A549 (cell line): Measurements from ENCODE around the gene ALG12. TPM values are rescaled to one million over a fixed set of nuclear protein-coding genes. Genes with fewer than 3 reads are reported as not detected.

Experiments
- ATAC-seq, 2 experiments: fragments of 200-7000 bp in 1 of 2; fragments of >200 bp in 1 of 2; cut with Nextera tagmentation in 1 of 2; cut with Tn5 transposase in 1 of 2; 3 replicates each; pipeline versions ENCODE4 v1.8.0 to v1.9.1; 2018 to 2020; ENCODE audit warnings: mild to moderate bottlenecking in 1 of 2, moderate library complexity in 1 of 2
- CTCF ChIA-PET: fragments of 300-600 bp; sonication (Branson Sonifier 250); formaldehyde crosslinking; extraction: SDS; loops from one replicate; lab custom pipeline; 2021; ENCODE audit warnings: antibody characterized with exemption, inconsistent platforms; lab: Yijun Ruan, JAX
- POLR2A ChIA-PET: fragments of 350-600 bp; formaldehyde crosslinking; extraction: SDS; loops from one replicate; lab custom pipeline; 2021; ENCODE audit warnings: antibody characterized with exemption, inconsistent platforms; lab: Yijun Ruan, JAX
- DNase-seq, 2 experiments: peaks; one replicate each; pipeline versions ENCODE4 v3.0.0 to v3.0.0-alpha.2; 2011 to 2016; ENCODE audit warnings: low read depth in 1 of 2, low spot score in 1 of 2
- FAIRE-seq: peaks from 2 replicates; lab custom pipeline; 2011; peaks lifted over from hg19 to GRCh38; lab: Jason Lieb, UNC
- H3K27ac ChIP-seq, 2 experiments: fragments of >200 bp; sonication (Bioruptor Twin); formaldehyde crosslinking; 3 replicates each; pipeline ENCODE4 v1.5.1; 2016 to 2017
- H3K4me1 ChIP-seq: fragments of >200 bp; sonication (Bioruptor Twin); formaldehyde crosslinking; 3 replicates; pipeline ENCODE4 v1.6.1; 2016
- H3K4me2 ChIP-seq: fragments of >200 bp; sonication (Bioruptor Twin); formaldehyde crosslinking; 3 replicates; pipeline ENCODE4 v1.6.1; 2016
- H3K4me3 ChIP-seq: fragments of >200 bp; sonication (Bioruptor Twin); formaldehyde crosslinking; 3 replicates; pipeline ENCODE4 v1.5.1; 2016
- H3K9me3 ChIP-seq: fragments of >200 bp; sonication (Bioruptor Twin); formaldehyde crosslinking; 3 replicates; pipeline ENCODE4 v1.6.1; 2016
- CBX2 ChIP-seq: fragments of 200-600 bp; sonication (generic); IDR thresholded peaks from 2 replicates; pipeline ENCODE4 v1.6.1; 2016; ENCODE audit warnings: low read depth, mild to moderate bottlenecking, borderline replicate concordance
- CBX8 ChIP-seq: fragments of 200-600 bp; sonication (generic); IDR thresholded peaks from 2 replicates; pipeline ENCODE4 v1.6.1; 2016
- CEBPB ChIP-seq, 2 experiments: fragments of >200 bp in 1 of 2; sonication (Bioruptor Twin) in 1 of 2; formaldehyde crosslinking in 1 of 2; IDR thresholded peaks; 2 replicates each; pipeline ENCODE4 v1.6.1; 2012 to 2016
- CHD2 ChIP-seq: fragments of 150-350 bp; IDR thresholded peaks from 2 replicates; pipeline ENCODE4 v1.6.1; 2014; ENCODE audit warnings: low read length; ENCODE audit not compliant: partially characterized antibody
- CHD4 ChIP-seq: fragments of 200-600 bp; sonication (generic); IDR thresholded peaks from 2 replicates; pipeline ENCODE4 v1.6.1; 2016; ENCODE audit warnings: antibody characterized with exemption, mild to moderate bottlenecking, borderline replicate concordance
- EHF ChIP-seq: fragments of 250-450 bp; sonication (Bioruptor Pico); IDR thresholded peaks from 2 replicates; pipeline ENCODE4 v1.5.0; 2020; ENCODE audit warnings: mild to moderate bottlenecking
- ESRRA ChIP-seq: fragments of 150-350 bp; IDR thresholded peaks from 2 replicates; pipeline ENCODE4 v1.6.1; 2014; ENCODE audit warnings: mild to moderate bottlenecking, low read length, borderline replicate concordance
- GATA3 ChIP-seq: IDR thresholded peaks from 2 replicates; pipeline ENCODE4 v1.6.1; 2012; ENCODE audit warnings: borderline replicate concordance
- HOXB5 ChIP-seq: fragments of 250-450 bp; sonication (Bioruptor Pico); IDR thresholded peaks from 2 replicates; pipeline ENCODE4 v1.5.0; 2020; ENCODE audit warnings: mild to moderate bottlenecking, moderate library complexity
- MAFK ChIP-seq: fragments of 450-650 bp; IDR thresholded peaks from 2 replicates; pipeline ENCODE4 v1.6.1; 2014; ENCODE audit not compliant: partially characterized antibody
- MAZ ChIP-seq: fragments of 150-350 bp; IDR thresholded peaks from 2 replicates; pipeline ENCODE4 v1.6.1; 2014; ENCODE audit warnings: antibody characterized with exemption, low read depth, low read length, borderline replicate concordance
- MYC ChIP-seq: IDR thresholded peaks from 2 replicates; pipeline ENCODE4 v1.6.1; 2012; ENCODE audit warnings: mild to moderate bottlenecking, inconsistent platforms, low read length, improper control_type of control experiment, borderline replicate concordance
- NR3C1 ChIP-seq: fragments of >200 bp; sonication (Bioruptor Twin); formaldehyde crosslinking; IDR thresholded peaks from 3 replicates; pipeline ENCODE4 v1.6.1; 2017
- PHF8 ChIP-seq: fragments of 200-600 bp; sonication (generic); IDR thresholded peaks from 2 replicates; pipeline ENCODE4 v1.6.1; 2016; ENCODE audit warnings: low read depth, mild to moderate bottlenecking, antibody characterized with exemption, moderate library complexity, borderline replicate concordance
- RARB ChIP-seq: fragments of 250-450 bp; sonication (Bioruptor Pico); IDR thresholded peaks from 2 replicates; pipeline ENCODE4 v1.8.0; 2021; ENCODE audit warnings: mild to moderate bottlenecking, moderate library complexity
- RCOR1 ChIP-seq: fragments of 150-350 bp; IDR thresholded peaks from 2 replicates; pipeline ENCODE4 v1.6.1; 2014; ENCODE audit warnings: antibody characterized with exemption, low read length, low read depth
- RFX5 ChIP-seq: fragments of 450-650 bp; IDR thresholded peaks from 2 replicates; pipeline ENCODE4 v1.7.1; 2014; ENCODE audit warnings: antibody characterized with exemption, mild to moderate bottlenecking, moderate library complexity
- RNF2 ChIP-seq: fragments of 200-600 bp; sonication (generic); IDR thresholded peaks from 2 replicates; pipeline ENCODE4 v1.6.1; 2016; ENCODE audit warnings: low read depth, mild to moderate bottlenecking, antibody characterized with exemption, moderate library complexity, borderline replicate concordance
- SMC3 ChIP-seq: fragments of >200 bp; sonication (Bioruptor Twin); formaldehyde crosslinking; IDR thresholded peaks from 3 replicates; pipeline ENCODE4 v1.6.1; 2018; ENCODE audit warnings: inconsistent platforms
- SREBF2 ChIP-seq: fragments of 450-650 bp; IDR thresholded peaks from 2 replicates; pipeline ENCODE4 v1.6.1; 2014; ENCODE audit warnings: mild to moderate bottlenecking, moderate library complexity
- TFCP2L1 ChIP-seq: fragments of 250-450 bp; sonication (Bioruptor Pico); IDR thresholded peaks from 2 replicates; pipeline ENCODE4 v1.5.0; 2021; ENCODE audit warnings: mild to moderate bottlenecking
- ZNF302 ChIP-seq: fragments of 250-450 bp; sonication (Bioruptor Pico); IDR thresholded peaks from 2 replicates; pipeline ENCODE4 v1.9.0; 2021; ENCODE audit warnings: inconsistent platforms, mild to moderate bottlenecking, moderate library complexity
- ZSCAN20 ChIP-seq: fragments of 250-450 bp; sonication (Bioruptor Pico); IDR thresholded peaks from 2 replicates; pipeline ENCODE4 v1.8.0; 2022; ENCODE audit warnings: mild to moderate bottlenecking, moderate library complexity
- WGBS: methylation state at CpG from one replicate; pipeline ENCODE4 v1.1.6; 2017; ENCODE audit errors: missing lambda C conversion rate; 5-methylcytosine and 5-hydroxymethylcytosine counted together
- polyA plus RNA-seq, 4 experiments: library from polyadenylated mRNA; depleted of rRNA in 3 of 4; stranded (reverse); fragments of >200 nt; fragmentation: RNase III in 1 of 4; extraction: RNeasy Plus Mini Kit Qiagen cat#74134 plus additional on column Dnase treatment in 1 of 4; gene quantifications; 2 replicates in 3 of 4; 3 replicates in 1 of 4; pipeline ENCODE4 v1.2.3, GENCODE V29; 2011 to 2017
- TF ChIP-seq, protein P1 (sequence below): IDR thresholded peaks from 2 replicates; pipeline ENCODE4 v1.6.1; 2012
- TF ChIP-seq, protein P2 (sequence below): IDR thresholded peaks from 2 replicates; pipeline ENCODE4 v1.6.1; 2012
- TF ChIP-seq, protein P3 (sequence below): fragments of 250-450 bp; sonication (Bioruptor Pico); IDR thresholded peaks from 2 replicates; pipeline ENCODE4 v1.5.0; 2021; ENCODE audit warnings: mild to moderate bottlenecking, moderate library complexity, borderline replicate concordance
- TF ChIP-seq, protein P4 (sequence below): fragments of >200 bp; sonication (Bioruptor Twin); formaldehyde crosslinking; IDR thresholded peaks from 2 replicates; pipeline ENCODE4 v1.6.1; 2016
- TF ChIP-seq, protein P5 (sequence below): fragments of 450-650 bp; IDR thresholded peaks from 2 replicates; pipeline ENCODE4 v1.6.1; 2014; ENCODE audit warnings: antibody characterized with exemption

The ALG12 gene
- polyA plus RNA-seq, 2 of the 4 experiments (the other 2 are of a cell fraction): 4.4 to 7.7 TPM

DNA sequence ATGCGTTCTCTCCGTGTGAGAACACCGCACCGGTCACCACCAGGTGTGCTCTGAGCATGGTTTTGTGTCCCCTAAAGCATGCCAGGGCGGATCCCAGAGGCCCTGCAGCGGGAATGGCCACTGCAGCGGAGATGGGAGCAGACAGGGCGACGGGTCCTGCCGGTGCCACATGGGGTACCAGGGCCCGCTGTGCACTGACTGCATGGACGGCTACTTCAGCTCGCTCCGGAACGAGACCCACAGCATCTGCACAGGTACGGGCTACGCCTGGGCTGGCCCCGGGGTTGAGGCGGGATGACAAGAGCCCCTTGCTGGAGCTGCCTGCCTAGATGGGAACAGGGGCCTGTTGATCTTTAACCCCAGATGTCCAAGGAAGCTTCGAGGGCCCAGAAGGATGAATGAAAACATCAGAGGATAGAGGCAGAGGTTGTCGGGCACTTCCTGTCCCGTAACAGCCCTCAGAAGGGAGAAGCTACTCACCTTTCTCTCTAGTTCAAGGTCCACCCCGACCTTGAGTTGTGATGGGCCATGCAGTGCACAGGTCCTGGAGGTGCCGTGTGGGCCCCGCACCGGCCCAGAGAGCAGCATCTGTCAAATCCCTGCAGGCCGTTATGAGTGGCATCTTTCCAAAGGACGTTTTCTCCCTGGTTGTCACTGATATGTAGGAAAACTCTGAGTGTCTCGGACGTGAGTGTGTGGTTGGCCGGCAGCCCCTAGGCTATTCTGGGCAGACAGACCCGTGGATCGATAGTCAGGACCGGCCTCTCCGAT lies 3.5 kb upstream of the ALG12 start (continued):
- TF ChIP-seq ZNF302 (CRISPR knock-in tag) (no peak), MAFK (no peak), MAZ (no peak), CHD4 (no peak), MYC (no peak), PHF8 (no peak)

DNA sequence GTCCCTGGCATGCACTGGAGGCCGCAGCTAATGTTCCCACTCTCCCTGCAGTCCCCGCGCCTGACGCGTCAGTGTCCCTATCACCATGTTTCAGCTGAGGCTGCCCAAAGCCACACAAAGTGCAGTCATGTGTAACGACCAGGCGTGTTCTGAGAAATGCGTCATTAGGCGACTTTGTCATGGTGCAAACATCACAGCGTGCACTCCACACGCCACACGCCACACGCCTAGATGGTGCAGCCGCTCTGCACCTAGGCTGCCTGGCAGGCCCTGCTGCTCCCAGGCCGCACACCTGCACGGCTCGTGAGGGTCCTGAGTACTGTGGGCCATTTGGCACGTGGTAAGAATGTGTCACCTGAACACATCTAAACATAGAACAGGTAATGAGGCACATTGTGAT lies 2.6 kb upstream of the ALG12 start:
- Histone ChIP-seq H3K4me1 (peaks cover 5% of the 10 kb centered on the region; the same call in 1 of the 3 replicates), H3K4me3 (no peak overlapping the region), H3K4me2 (no peak overlapping the region), H3K27ac (no peak overlapping the region), H3K9me3 (no peaks in the 10 kb centered on the region)
- FAIRE-seq (no peak), ATAC-seq (no peak), DNase-seq (no peak)
- TF ChIP-seq MAFK: no peak
- TF ChIP-seq HOXB5: no peak
- no peak for TF ChIP-seq ZSCAN20 (CRISPR knock-in tag)
- TF ChIP-seq, protein P1, sequence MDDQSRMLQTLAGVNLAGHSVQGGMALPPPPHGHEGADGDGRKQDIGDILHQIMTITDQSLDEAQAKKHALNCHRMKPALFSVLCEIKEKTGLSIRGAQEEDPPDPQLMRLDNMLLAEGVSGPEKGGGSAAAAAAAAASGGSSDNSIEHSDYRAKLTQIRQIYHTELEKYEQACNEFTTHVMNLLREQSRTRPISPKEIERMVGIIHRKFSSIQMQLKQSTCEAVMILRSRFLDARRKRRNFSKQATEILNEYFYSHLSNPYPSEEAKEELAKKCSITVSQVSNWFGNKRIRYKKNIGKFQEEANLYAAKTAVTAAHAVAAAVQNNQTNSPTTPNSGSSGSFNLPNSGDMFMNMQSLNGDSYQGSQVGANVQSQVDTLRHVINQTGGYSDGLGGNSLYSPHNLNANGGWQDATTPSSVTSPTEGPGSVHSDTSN: no peak
- TF ChIP-seq, protein P2, sequence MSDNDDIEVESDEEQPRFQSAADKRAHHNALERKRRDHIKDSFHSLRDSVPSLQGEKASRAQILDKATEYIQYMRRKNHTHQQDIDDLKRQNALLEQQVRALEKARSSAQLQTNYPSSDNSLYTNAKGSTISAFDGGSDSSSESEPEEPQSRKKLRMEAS: no peak
- TF ChIP-seq, protein P3, sequence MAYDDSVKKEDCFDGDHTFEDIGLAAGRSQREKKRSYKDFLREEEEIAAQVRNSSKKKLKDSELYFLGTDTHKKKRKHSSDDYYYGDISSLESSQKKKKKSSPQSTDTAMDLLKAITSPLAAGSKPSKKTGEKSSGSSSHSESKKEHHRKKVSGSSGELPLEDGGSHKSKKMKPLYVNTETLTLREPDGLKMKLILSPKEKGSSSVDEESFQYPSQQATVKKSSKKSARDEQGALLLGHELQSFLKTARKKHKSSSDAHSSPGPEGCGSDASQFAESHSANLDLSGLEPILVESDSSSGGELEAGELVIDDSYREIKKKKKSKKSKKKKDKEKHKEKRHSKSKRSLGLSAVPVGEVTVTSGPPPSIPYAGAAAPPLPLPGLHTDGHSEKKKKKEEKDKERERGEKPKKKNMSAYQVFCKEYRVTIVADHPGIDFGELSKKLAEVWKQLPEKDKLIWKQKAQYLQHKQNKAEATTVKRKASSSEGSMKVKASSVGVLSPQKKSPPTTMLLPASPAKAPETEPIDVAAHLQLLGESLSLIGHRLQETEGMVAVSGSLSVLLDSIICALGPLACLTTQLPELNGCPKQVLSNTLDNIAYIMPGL: no peak
- no peak for TF ChIP-seq EHF (CRISPR knock-in tag)
- no peak for TF ChIP-seq TFCP2L1
- no peak for TF ChIP-seq NR3C1
- TF ChIP-seq CBX8: no peak
- TF ChIP-seq, protein P4, sequence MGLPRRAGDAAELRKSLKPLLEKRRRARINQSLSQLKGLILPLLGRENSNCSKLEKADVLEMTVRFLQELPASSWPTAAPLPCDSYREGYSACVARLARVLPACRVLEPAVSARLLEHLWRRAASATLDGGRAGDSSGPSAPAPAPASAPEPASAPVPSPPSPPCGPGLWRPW: no peak
- no peak for TF ChIP-seq RCOR1
- TF ChIP-seq SREBF2: no peak
- WGBS: 80% methylated on average over 3 of the region's 18 CpGs
- POLR2A ChIA-PET: no interaction called here
- CTCF ChIA-PET: interaction anchor here (0.8 to 2.0 kb wide), 2 partner anchors 10 to 110 kb away, joined by 3 to 6 read pairs; no protein-coding TSS in a partner anchor

DNA sequence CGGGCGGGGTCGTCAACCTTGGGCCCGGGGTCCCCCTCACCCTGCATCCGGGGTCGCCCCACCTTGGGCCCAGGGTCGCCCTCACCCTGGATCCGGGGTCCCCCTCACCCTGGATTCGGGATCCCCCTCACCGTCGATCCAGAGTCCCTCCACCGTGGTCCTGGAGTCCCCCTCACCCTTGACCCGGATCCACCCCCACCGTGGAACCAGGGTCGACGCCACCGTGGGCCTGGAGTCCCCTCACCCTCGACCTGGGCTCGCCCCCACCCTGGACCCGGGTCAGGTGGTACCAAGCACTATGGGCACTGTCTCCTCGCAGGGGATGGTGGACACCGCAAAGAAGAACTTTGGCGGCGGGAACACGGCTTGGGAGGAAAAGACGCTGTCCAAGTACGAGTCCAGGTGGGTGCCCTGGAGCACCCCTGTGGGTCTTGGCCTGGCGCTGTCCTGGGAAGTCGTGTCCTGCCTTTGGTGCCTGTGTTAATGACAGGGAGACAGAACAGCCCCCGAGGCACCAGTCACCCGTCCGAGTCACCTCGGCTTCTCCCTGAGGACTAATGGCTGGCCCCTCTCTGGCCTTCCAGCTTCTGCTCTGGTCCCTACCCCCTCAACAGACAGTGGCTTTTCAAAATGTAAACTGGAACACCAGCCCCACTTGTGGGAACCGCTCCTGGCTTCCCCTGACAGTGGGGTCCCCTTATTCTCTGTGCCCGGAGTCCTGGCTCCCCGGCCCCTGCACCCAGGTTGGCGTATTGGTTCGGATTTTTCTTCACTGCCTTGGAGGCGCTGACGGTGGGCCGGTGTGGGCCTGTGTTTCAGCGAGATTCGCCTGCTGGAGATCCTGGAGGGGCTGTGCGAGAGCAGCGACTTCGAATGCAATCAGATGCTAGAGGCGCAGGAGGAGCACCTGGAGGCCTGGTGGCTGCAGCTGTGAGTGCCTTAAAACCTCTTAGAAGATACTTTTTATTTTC lies 958 bp upstream of the ALG12 start:
- peak overlapping the region; percentile 71 for H3K4me3 ChIP-seq
- no peaks in the 10 kb centered on the region for H3K9me3 ChIP-seq
- peaks cover 5% of the 10 kb centered on the region; the same call in 1 of the 3 replicates for H3K4me1 ChIP-seq
- H3K27ac ChIP-seq: peak overlapping the region; percentile 65 to 87
- H3K4me2 ChIP-seq: peak overlapping the region; percentile 89
- 77% methylated on average over 27 of the region's 47 CpGs for WGBS
- CTCF ChIA-PET: interaction anchor here (2.0 kb wide), 1 partner anchor 12 kb away, joined by 6 read pairs; no protein-coding TSS in a partner anchor
- no peak for DNase-seq
- POLR2A ChIA-PET: interaction anchor here (0.6 kb wide), 1 partner anchor 108 kb away, joined by 5 read pairs; no protein-coding TSS in a partner anchor
- no peak for ATAC-seq
- FAIRE-seq: no peak
- no peak for TF ChIP-seq GATA3
- no peak for TF ChIP-seq CBX8
- TF ChIP-seq SMC3: no peak
- no peak for TF ChIP-seq CEBPB (IDR thresholded peaks at IDR 0.05)
- no peak for TF ChIP-seq NR3C1
- TF ChIP-seq MAZ: no peak
- no peak for TF ChIP-seq ESRRA
- no peak for TF ChIP-seq CBX2
- TF ChIP-seq CHD2: no peak
- TF ChIP-seq, protein P5, sequence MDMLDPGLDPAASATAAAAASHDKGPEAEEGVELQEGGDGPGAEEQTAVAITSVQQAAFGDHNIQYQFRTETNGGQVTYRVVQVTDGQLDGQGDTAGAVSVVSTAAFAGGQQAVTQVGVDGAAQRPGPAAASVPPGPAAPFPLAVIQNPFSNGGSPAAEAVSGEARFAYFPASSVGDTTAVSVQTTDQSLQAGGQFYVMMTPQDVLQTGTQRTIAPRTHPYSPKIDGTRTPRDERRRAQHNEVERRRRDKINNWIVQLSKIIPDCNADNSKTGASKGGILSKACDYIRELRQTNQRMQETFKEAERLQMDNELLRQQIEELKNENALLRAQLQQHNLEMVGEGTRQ: no peak
- TF ChIP-seq TFCP2L1: no peak
- TF ChIP-seq PHF8: no peak
- no peak for TF ChIP-seq RARB (CRISPR knock-in tag)
- no peak for TF ChIP-seq RNF2
- no peak for TF ChIP-seq RFX5
